Measurements from ENCODE around the gene DPYD. TPM values are rescaled to one million over a fixed set of nuclear protein-coding genes. Genes with fewer than 3 reads are reported as not detected.

The DPYD gene
- total and polyA plus RNA-seq, 10 of the 15 experiments (the other 5 are each of a cell fraction or from before 2014, with no cell fraction given), result 5.7 to 23.8 (median 10.2) TPM

DNA sequence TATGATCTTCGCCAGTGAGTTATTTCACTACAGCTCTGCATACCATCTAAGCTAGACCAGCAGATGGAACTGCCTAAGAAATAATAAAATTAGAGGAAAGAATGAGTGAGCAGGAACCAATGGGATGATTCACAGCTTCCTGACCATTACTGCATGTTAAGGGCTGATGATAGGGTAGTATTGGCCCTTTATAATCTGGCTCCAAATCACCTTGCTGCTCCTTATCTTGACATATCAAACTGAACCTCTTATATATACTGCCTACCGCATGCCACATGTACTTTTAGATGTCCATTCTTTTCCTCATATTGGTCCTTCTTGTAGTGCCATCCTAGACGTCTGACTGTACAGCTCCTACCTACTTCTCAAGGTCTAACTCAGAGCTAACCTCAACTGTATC, 524.4 kb downstream of the DPYD start:
- no TSS peak for BruUV-seq (replicated peaks)
- no peak overlapping the region for H3K27ac ChIP-seq (ENCODE audit: control insufficient read depth, insufficient read depth)
- H3K27me3 ChIP-seq (replicated peaks in 1 of 2; ENCODE audit: control insufficient read depth in 2 of 2, insufficient read depth in 2 of 2, low read length in 1 of 2), result no peaks in the 10 kb centered on the region
- no peaks in the 10 kb centered on the region for H4K20me1 ChIP-seq (ENCODE audit: control insufficient read depth, insufficient read depth)
- no peak overlapping the region for H3K9ac ChIP-seq (ENCODE audit: control insufficient read depth, insufficient read depth, low read length)
- in situ Hi-C loops (cut with MboI), result no loop called here
- no peak for FAIRE-seq
- ChIA-PET POLR2A (no interaction called here), SMC1A (ENCODE audit: uncharacterized antibody, unreplicated experiment) (interaction anchor here (0.6 to 2.2 kb wide), 4 partner anchors 10 to 1283 kb away, joined by 3 to 7 read pairs (median 4); no protein-coding TSS in a partner anchor), CTCF (interaction anchor here (0.6 to 1.6 kb wide), 4 partner anchors 9 to 129 kb away, joined by 3 to 4 read pairs (median 3); no protein-coding TSS in a partner anchor), RAD21 (ENCODE audit: unreplicated experiment) (no interaction called here)
- no peak overlapping the region for H3K4me2 ChIP-seq (ENCODE audit: control insufficient read depth, insufficient read depth)
- DNase-seq (ENCODE audit: low read depth, low spot score), result no peak
- TF ChIP-seq, protein P1, sequence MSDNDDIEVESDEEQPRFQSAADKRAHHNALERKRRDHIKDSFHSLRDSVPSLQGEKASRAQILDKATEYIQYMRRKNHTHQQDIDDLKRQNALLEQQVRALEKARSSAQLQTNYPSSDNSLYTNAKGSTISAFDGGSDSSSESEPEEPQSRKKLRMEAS (IDR thresholded peaks at IDR 0.05; ENCODE audit: low read depth, low read length), result no peak
- TF ChIP-seq RELB (IDR thresholded peaks at IDR 0.05; ENCODE audit: low read depth) (no peak), NKRF (conservative IDR thresholded peaks at IDR 0.05) (no peak), NFXL1 (IDR thresholded peaks at IDR 0.05; ENCODE audit: borderline replicate concordance) (no peak), CHD4 (IDR thresholded peaks at IDR 0.05) (no peak), STAT1 (conservative IDR thresholded peaks at IDR 0.05) (no peak), CBX5 (IDR thresholded peaks at IDR 0.05; ENCODE audit: low read depth) (no peak), KLF5 (IDR thresholded peaks at IDR 0.05; ENCODE audit: partially characterized antibody) (no peak), SP1 (IDR thresholded peaks at IDR 0.05; ENCODE audit: low read depth, low read length) (no peak), GATAD2B (conservative IDR thresholded peaks at IDR 0.05; ENCODE audit: low read depth) (no peak), CTCF (IDR thresholded peaks at IDR 0.05 in 2 of 3, conservative IDR thresholded peaks at IDR 0.05 in 1 of 3; ENCODE audit: control insufficient read depth in 2 of 3, extremely low read depth in 1 of 3, insufficient read depth in 1 of 3, low read depth in 3 of 3, low read length in 3 of 3) (no peak), ZNF687 (IDR thresholded peaks at IDR 0.05) (no peak), JUNB (IDR thresholded peaks at IDR 0.05) (no peak), WRNIP1 (IDR thresholded peaks at IDR 0.05; ENCODE audit: borderline replicate concordance, low read depth, low read length) (no peak), BHLHE40 (IDR thresholded peaks at IDR 0.05; ENCODE audit: borderline replicate concordance in 1 of 2, low read depth in 2 of 2, low read length in 1 of 2) (no peak)
- intact Hi-C loops (cut with micrococcal nuclease; ENCODE audit: unreplicated experiment), result no loop called here
- H3K9me3 ChIP-seq (replicated peaks; ENCODE audit: control insufficient read depth, insufficient read depth, low read length), result no peaks in the 10 kb centered on the region
- H3K4me1 ChIP-seq (ENCODE audit: control insufficient read depth, insufficient read depth, low read length), result no peaks in the 10 kb centered on the region
- no peak overlapping the region for H3K4me3 ChIP-seq
- H2AFZ ChIP-seq (ENCODE audit: control insufficient read depth, low read depth, low read length), result no peak overlapping the region
- WGBS (ENCODE audit: insufficient coverage, insufficient replicate concordance, low lambda C conversion rate, missing lambda C conversion rate), result 44% methylated on average over 3 of the region's 3 CpGs
- no peaks in the 10 kb centered on the region for H3K79me2 ChIP-seq (ENCODE audit: control insufficient read depth, insufficient read depth, low read length)
- ATAC-seq, result no peak
- H3K36me3 ChIP-seq (ENCODE audit: control insufficient read depth in 2 of 2, insufficient read depth in 2 of 2, low read length in 1 of 2), result no peaks in the 10 kb centered on the region

Measured in GM12878 (cell line).